OCI-LY1 (cell line): ENCODE data around the gene KRTAP5-1.

ENCODE experiments used
- CTCF ChIP-seq: fragments of 200-600 bp; sonication (generic), shearing (Covaris generic); IDR thresholded peaks from 2 replicates; pipeline ENCODE4 v1.5.1; 2017; ENCODE audit warnings: mild to moderate bottlenecking, antibody characterized with exemption, low read length, moderate library complexity, mixed read lengths
- EZH2 ChIP-seq: fragments of 200-600 bp; sonication (generic), shearing (Covaris generic); IDR thresholded peaks from 2 replicates; pipeline ENCODE4 v1.8.0; 2017; ENCODE audit warnings: borderline replicate concordance, mixed run types, mild to moderate bottlenecking, antibody characterized with exemption, low read length, moderate library complexity, mixed read lengths

DNA sequence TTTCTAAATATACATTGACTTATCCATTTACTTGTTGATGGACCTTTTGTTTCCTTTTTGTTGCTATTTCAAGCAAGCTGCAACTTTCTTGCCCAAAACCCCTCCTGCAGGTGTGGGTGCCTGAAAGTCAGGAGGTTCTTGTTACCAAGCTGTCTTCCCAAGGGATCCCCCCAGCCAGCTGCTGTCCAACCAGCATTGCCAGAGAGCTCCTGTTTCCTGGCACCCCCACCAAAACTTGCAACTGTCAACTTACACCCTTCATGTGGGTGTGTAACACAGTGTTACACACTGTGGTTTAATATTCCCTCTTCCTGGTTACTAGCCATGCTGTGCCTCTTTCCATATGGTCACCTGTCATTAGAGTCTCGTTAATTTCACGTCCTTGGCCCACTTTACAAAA, 1.6 kb upstream of the KRTAP5-1 start:
- TF ChIP-seq CTCF (no peak), EZH2 (no peak)
